HepG2 (cell line): ENCODE measurements around the gene RIMOC1. TPM values are rescaled to one million over a fixed set of nuclear protein-coding genes. Genes with fewer than 3 reads are reported as not detected.

Experiments
- ATF2 ChIP-seq: sonication (generic); formaldehyde crosslinking; IDR thresholded peaks from 2 replicates; pipeline ENCODE4 v1.4.0; 2020; ENCODE audit warnings: missing genetic modification reagents
- ELK4 ChIP-seq: sonication (generic); formaldehyde crosslinking; IDR thresholded peaks from 2 replicates; pipeline ENCODE4 v1.9.0; 2021; ENCODE audit warnings: missing genetic modification reagents, borderline replicate concordance
- FUBP1 ChIP-seq: sonication (generic); formaldehyde crosslinking; IDR thresholded peaks from 2 replicates; pipeline ENCODE4 v1.5.1; 2020; ENCODE audit warnings: missing genetic modification reagents, mild to moderate bottlenecking, borderline replicate concordance
- JDP2 ChIP-seq: sonication (generic); formaldehyde crosslinking; IDR thresholded peaks from 2 replicates; pipeline ENCODE4 v1.8.1; 2022; ENCODE audit warnings: missing genetic modification reagents, borderline replicate concordance
- JUND ChIP-seq: sonication (generic); formaldehyde crosslinking; IDR thresholded peaks from 2 replicates; pipeline ENCODE4 v1.8.0; 2022; ENCODE audit warnings: mild to moderate bottlenecking, missing genetic modification reagents
- MAFG ChIP-seq: sonication (generic); formaldehyde crosslinking; IDR thresholded peaks from 2 replicates; pipeline ENCODE4 v1.5.1; 2020; ENCODE audit warnings: mild to moderate bottlenecking, missing genetic modification reagents
- MTF2 ChIP-seq: sonication (generic); formaldehyde crosslinking; IDR thresholded peaks from 2 replicates; pipeline ENCODE4 v1.5.0; 2020; ENCODE audit warnings: missing genetic modification reagents, borderline replicate concordance
- NFAT5 ChIP-seq: sonication (generic); formaldehyde crosslinking; IDR thresholded peaks from 2 replicates; pipeline ENCODE4 v1.4.0; 2020; ENCODE audit warnings: missing genetic modification reagents
- PLRG1 ChIP-seq: fragments of 450-650 bp; conservative IDR thresholded peaks from 2 replicates; pipeline ENCODE4 v1.6.1; 2016
- TCF7L2 ChIP-seq: IDR thresholded peaks from 2 replicates; pipeline ENCODE4 v1.6.1; 2011; ENCODE audit warnings: mild to moderate bottlenecking, low read depth, low read length, moderate library complexity
- ZBTB14 ChIP-seq: sonication (generic); formaldehyde crosslinking; IDR thresholded peaks from 2 replicates; pipeline ENCODE4 v1.4.0; 2020; ENCODE audit warnings: missing genetic modification reagents
- ZBTB46 ChIP-seq: sonication (generic); formaldehyde crosslinking; IDR thresholded peaks from 2 replicates; pipeline ENCODE4 v1.4.0; 2020; ENCODE audit warnings: mild to moderate bottlenecking, missing genetic modification reagents, borderline replicate concordance
- ZFP41 ChIP-seq: sonication (generic); formaldehyde crosslinking; IDR thresholded peaks from 2 replicates; pipeline ENCODE4 v1.4.0; 2020; ENCODE audit warnings: mild to moderate bottlenecking, missing genetic modification reagents, borderline replicate concordance
- ZNF576 ChIP-seq: sonication (generic); formaldehyde crosslinking; IDR thresholded peaks from 2 replicates; pipeline ENCODE4 v1.4.0; 2020; ENCODE audit warnings: mild to moderate bottlenecking, missing genetic modification reagents
- ZNF782 ChIP-seq: sonication (generic); formaldehyde crosslinking; IDR thresholded peaks from 2 replicates; pipeline ENCODE4 v1.4.0; 2020; ENCODE audit warnings: missing genetic modification reagents, mild to moderate bottlenecking, borderline replicate concordance
- polyA plus RNA-seq, 8 experiments: library from polyadenylated mRNA; depleted of rRNA in 3 of 8; stranded (reverse) in 7 of 8; unstranded in 1 of 8; fragments of >200 nt; fragmentation: Illumina TruSeq in 4 of 8; extraction: Trizol in 4 of 8; gene quantifications; 2 replicates each; pipeline versions ENCODE4 v1.2.1 to v1.2.3, GENCODE V29; 2011 to 2016; ENCODE audit warnings: low read depth in 4 of 8, missing spikeins in 1 of 8, mixed read lengths in 1 of 8; ENCODE audit not compliant: insufficient read depth in 1 of 8
- total RNA-seq, 5 experiments: library from RNA; depleted of rRNA; stranded (reverse); fragments of >200 nt; fragmentation: Illumina TruSeq; extraction: Trizol; gene quantifications; 2 replicates each; pipeline ENCODE4 v1.2.3, GENCODE V29; 2016; ENCODE audit warnings: low read depth in 1 of 5

Gene RIMOC1
- total and polyA plus RNA-seq, 2 of the 13 experiments (the other 11 are each of a cell fraction or from before 2014, with no cell fraction given): 16.3 to 16.9 TPM

- TF ChIP-seq ZBTB14 (CRISPR knock-in tag) (no peak), NFAT5 (peak; percentile 87; the same call in 1 of the 2 replicates), ZNF782 (CRISPR knock-in tag) (peak; percentile 57; the same call in 1 of the 2 replicates), JUND (CRISPR knock-in tag) (peak; percentile 38; the same call in 1 of the 2 replicates), ZFP41 (CRISPR knock-in tag) (no peak), ZBTB46 (no peak), JDP2 (CRISPR knock-in tag) (no peak), ATF2 (CRISPR knock-in tag) (peak; percentile 72; the same call in 1 of the 2 replicates), FUBP1 (no peak), MAFG (CRISPR knock-in tag) (no peak), ELK4 (CRISPR knock-in tag) (no peak), MTF2 (CRISPR knock-in tag) (no peak), PLRG1 (no peak), TCF7L2 (no peak), ZNF576 (CRISPR knock-in tag) (no peak)
Observed at GRCh38 chr5:41924872-41925554, 20.9 kb downstream of the RIMOC1 start, which contains the start of gene FBXO4 (continued).
